SU-DHL-6 (cell line): ENCODE results near the gene SYPL2.

Source experiments
- H2AFZ ChIP-seq: fragments of 200-600 bp; sonication (generic); 2 replicates; pipeline ENCODE4 v1.6.1; 2014; ENCODE audit warnings: low read depth, mild to moderate bottlenecking, moderate library complexity, mixed read lengths, antibody characterized with exemption, low read length; ENCODE audit not compliant: severe bottlenecking
- H3F3A ChIP-seq: fragments of 200-600 bp; shearing (Covaris generic); 2 replicates; pipeline ENCODE4 v1.6.0; 2016; ENCODE audit warnings: antibody characterized with exemption, mild to moderate bottlenecking; ENCODE audit not compliant: insufficient read depth
- H3K27ac ChIP-seq: fragments of 200-600 bp; sonication (generic); 2 replicates; pipeline ENCODE4 v1.5.1; 2016; ENCODE audit warnings: low read depth, mild to moderate bottlenecking, low read length, moderate library complexity, mixed read lengths
- H3K27me3 ChIP-seq: fragments of 200-600 bp; sonication (generic), shearing (Covaris generic); 2 replicates; pipeline ENCODE4 v1.6.0; 2014; ENCODE audit warnings: mild to moderate bottlenecking, low read length
- H3K36me3 ChIP-seq: fragments of 200-600 bp; sonication (generic); 2 replicates; pipeline ENCODE4 v1.6.1; 2014; ENCODE audit warnings: mild to moderate bottlenecking, low read length, mixed read lengths
- H3K4me2 ChIP-seq: fragments of 300-600, 200-600 bp; shearing (Covaris generic), sonication (generic); 2 replicates; pipeline ENCODE4 v1.6.0; 2014; ENCODE audit warnings: low read length, low read depth, mild to moderate bottlenecking; ENCODE audit not compliant: poor library complexity, severe bottlenecking
- H3K4me3 ChIP-seq: fragments of 200-600 bp; sonication (generic); 2 replicates; pipeline ENCODE4 v1.5.1; 2014; ENCODE audit warnings: antibody characterized with exemption, low read length, mild to moderate bottlenecking, mixed read lengths; ENCODE audit not compliant: insufficient read depth, poor library complexity, severe bottlenecking
- H3K79me2 ChIP-seq: fragments of 200-600 bp; sonication (generic); 2 replicates; pipeline ENCODE4 v1.6.1; 2014; ENCODE audit warnings: mild to moderate bottlenecking, low read length, moderate library complexity; ENCODE audit not compliant: insufficient read depth
- H3K9ac ChIP-seq: fragments of 200-600 bp; sonication (generic); 2 replicates; pipeline ENCODE4 v1.7.0; 2014; ENCODE audit warnings: mild to moderate bottlenecking, low read length
- H3K9me2 ChIP-seq: fragments of 200-600 bp; sonication (generic); replicated peaks from 2 replicates; pipeline ENCODE4 v1.6.1; 2014; ENCODE audit warnings: low read length; ENCODE audit not compliant: insufficient read depth
- H3K9me3 ChIP-seq: fragments of 200-600 bp; sonication (generic); 2 replicates; pipeline ENCODE4 v1.6.1; 2014; ENCODE audit warnings: low read length, mixed read lengths; ENCODE audit not compliant: insufficient read depth
- H4K20me1 ChIP-seq: fragments of 200-600 bp; sonication (generic); 2 replicates; pipeline ENCODE4 v1.6.1; 2014; ENCODE audit warnings: low read depth, mild to moderate bottlenecking, antibody characterized with exemption, low read length, moderate library complexity, mixed read lengths
- EZH2phosphoT487 ChIP-seq: fragments of 200-600 bp; sonication (generic), shearing (Covaris generic); conservative IDR thresholded peaks from 2 replicates; pipeline ENCODE4 v1.6.1; 2018; ENCODE audit warnings: mild to moderate bottlenecking, antibody characterized with exemption, low read length, moderate library complexity, mixed read lengths
- TF ChIP-seq, protein P1 (sequence below): fragments of 200-600 bp; sonication (generic); IDR thresholded peaks from one replicate; pipeline ENCODE4 v1.5.1; 2017; ENCODE audit warnings: antibody characterized with exemption, mild to moderate bottlenecking, low read length, moderate library complexity; ENCODE audit not compliant: insufficient read depth, poor library complexity, severe bottlenecking

SYPL2 gene

DNA sequence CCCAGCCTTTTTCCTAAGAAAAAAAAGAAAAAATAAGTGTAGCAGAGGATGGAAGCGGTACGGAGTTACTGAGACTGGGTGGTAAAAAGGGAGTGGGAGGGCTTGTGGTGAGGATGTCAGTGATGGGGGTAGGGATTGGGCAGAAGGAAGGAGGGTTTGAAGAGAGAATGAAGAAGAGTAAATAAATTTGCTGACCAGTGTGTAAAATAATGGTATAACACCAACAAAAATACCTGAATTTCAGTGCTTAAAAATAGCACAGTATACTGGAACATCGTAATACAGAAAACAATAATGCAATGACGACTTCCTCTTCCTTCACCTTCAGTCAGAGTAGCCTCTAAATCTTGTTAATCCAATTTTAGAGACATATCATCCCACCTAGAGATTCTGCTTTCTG, 18.8 kb upstream of the SYPL2 start:
- Histone ChIP-seq H3K27me3 (no peaks in the 10 kb centered on the region), H3K4me2 (no peak overlapping the region), H3K9me2 (no peaks in the 10 kb centered on the region), H3F3A (no peaks in the 10 kb centered on the region), H3K27ac (no peak overlapping the region), H3K36me3 (no peaks in the 10 kb centered on the region), H3K4me3 (no peak overlapping the region), H3K9me3 (no peaks in the 10 kb centered on the region), H3K79me2 (no peaks in the 10 kb centered on the region), H2AFZ (no peak overlapping the region), H4K20me1 (no peaks in the 10 kb centered on the region), H3K9ac (no peak overlapping the region)
- TF ChIP-seq EZH2phosphoT487: no peak
- TF ChIP-seq, protein P1, sequence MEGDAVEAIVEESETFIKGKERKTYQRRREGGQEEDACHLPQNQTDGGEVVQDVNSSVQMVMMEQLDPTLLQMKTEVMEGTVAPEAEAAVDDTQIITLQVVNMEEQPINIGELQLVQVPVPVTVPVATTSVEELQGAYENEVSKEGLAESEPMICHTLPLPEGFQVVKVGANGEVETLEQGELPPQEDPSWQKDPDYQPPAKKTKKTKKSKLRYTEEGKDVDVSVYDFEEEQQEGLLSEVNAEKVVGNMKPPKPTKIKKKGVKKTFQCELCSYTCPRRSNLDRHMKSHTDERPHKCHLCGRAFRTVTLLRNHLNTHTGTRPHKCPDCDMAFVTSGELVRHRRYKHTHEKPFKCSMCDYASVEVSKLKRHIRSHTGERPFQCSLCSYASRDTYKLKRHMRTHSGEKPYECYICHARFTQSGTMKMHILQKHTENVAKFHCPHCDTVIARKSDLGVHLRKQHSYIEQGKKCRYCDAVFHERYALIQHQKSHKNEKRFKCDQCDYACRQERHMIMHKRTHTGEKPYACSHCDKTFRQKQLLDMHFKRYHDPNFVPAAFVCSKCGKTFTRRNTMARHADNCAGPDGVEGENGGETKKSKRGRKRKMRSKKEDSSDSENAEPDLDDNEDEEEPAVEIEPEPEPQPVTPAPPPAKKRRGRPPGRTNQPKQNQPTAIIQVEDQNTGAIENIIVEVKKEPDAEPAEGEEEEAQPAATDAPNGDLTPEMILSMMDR: no peak

DNA sequence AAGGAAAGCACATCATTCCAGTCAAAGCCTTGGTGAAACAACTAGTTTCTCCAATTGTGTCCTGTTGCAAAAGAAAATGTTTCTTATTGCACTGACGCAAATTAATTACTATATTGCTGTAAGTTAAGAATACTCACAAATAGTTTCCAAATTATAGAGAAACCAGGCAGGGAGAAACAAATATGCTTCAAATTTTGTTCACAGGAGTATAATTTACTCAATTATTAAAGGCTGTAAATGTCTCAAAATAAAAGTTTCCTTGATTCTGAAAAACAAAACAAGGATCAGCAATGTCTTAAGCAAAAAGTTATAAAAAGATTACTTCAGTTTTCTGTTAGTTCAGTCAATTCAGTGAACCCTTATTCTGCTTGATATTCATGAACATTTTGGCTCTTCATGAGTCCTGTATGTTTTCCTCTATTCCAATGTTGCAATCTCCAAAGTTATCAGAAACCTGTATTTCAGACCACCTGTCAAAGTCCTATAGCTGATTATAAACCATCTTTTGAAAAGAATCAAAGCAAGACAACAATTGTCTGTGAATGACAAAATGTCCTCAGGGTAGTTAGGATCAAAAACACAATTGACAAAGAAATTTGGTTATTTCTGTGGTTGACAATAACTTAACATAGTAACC, 11.7 kb upstream of the SYPL2 start:
- Histone ChIP-seq H3K4me2 (no peak overlapping the region), H3K9me3 (peaks cover 14% of the 10 kb centered on the region; the same call in 1 of the 2 replicates), H2AFZ (no peak overlapping the region), H3K79me2 (no peaks in the 10 kb centered on the region), H3K36me3 (no peaks in the 10 kb centered on the region), H3K27ac (no peak overlapping the region), H3K9me2 (no peaks in the 10 kb centered on the region), H3K4me3 (no peak overlapping the region), H3K9ac (no peak overlapping the region), H3F3A (no peaks in the 10 kb centered on the region), H4K20me1 (no peaks in the 10 kb centered on the region), H3K27me3 (peaks cover 3% of the 10 kb centered on the region; the same call in 1 of the 2 replicates)
- TF ChIP-seq EZH2phosphoT487: no peak
- TF ChIP-seq, protein P1: no peak

DNA sequence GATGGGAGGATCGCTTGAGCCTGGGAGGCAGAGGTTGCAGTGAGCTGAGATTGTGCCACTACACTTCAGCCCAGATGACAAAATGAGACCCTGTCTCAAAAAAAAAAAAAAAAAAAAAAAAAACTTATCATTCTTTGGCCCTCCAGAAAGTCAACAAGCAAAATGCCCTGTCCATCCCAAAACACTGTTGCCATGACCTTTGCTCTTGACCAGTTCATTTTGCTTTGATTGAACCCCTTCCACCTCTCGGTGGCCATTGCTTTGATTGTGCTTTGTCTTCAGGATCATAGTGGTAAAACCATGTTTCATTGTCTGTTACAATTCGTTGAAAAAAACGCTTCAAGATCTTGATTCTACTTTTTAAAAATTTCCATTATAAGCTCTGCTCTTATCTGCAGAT, 8.5 kb upstream of the SYPL2 start:
- H3K9me2 ChIP-seq: no peaks in the 10 kb centered on the region
- no peak overlapping the region for H3K4me2 ChIP-seq
- no peak overlapping the region for H3K4me3 ChIP-seq
- no peaks in the 10 kb centered on the region for H3K79me2 ChIP-seq
- no peak overlapping the region for H3K27ac ChIP-seq
- no peak for TF ChIP-seq EZH2phosphoT487
- TF ChIP-seq, protein P1: no peak
- no peak overlapping the region for H2AFZ ChIP-seq
- peaks cover 14% of the 10 kb centered on the region; the same call in 1 of the 2 replicates for H3K9me3 ChIP-seq
- H3F3A ChIP-seq: no peaks in the 10 kb centered on the region
- H3K27me3 ChIP-seq: peaks cover 3% of the 10 kb centered on the region; the same call in 1 of the 2 replicates
- H3K36me3 ChIP-seq: no peaks in the 10 kb centered on the region
- H3K9ac ChIP-seq: no peak overlapping the region
- H4K20me1 ChIP-seq: no peaks in the 10 kb centered on the region
